ENCODE measurements around the gene SWAP70.

The SWAP70 gene

GRCh38 chr11:9688716-9689511, 25.0 kb downstream of the SWAP70 start:
- Histone ChIP-seq H4K20me1 (ENCODE audit: control insufficient read depth, insufficient read depth, low read depth, low read length) (no peaks in the 10 kb centered on the region), H3K4me3 (ENCODE audit: low read length) (peak overlapping the region; percentile 68), H3K9me3 (ENCODE audit: control insufficient read depth, insufficient read depth, low read length) (no peaks in the 10 kb centered on the region), H3K79me2 (ENCODE audit: control insufficient read depth, low read length) (peaks cover 95% of the 10 kb centered on the region), H3F3A (ENCODE audit: control insufficient read depth, insufficient read depth) (peaks cover 88% of the 10 kb centered on the region), H3K4me2 (ENCODE audit: low read length) (peak overlapping the region; percentile 80), H3K27ac (ENCODE audit: low read depth, low read length) (peak overlapping the region; percentile 97), H3K36me3 (ENCODE audit: control insufficient read depth, low read length) (peaks cover 67% of the 10 kb centered on the region), H3K27me3 (ENCODE audit: control insufficient read depth, low read length) (no peaks in the 10 kb centered on the region), H3K9me2 (replicated peaks; ENCODE audit: control insufficient read depth, low read length) (no peaks in the 10 kb centered on the region), H3K4me1 (ENCODE audit: control insufficient read depth, low read length) (peaks cover 97% of the 10 kb centered on the region)
- no peak for TF ChIP-seq EZH2phosphoT487 (IDR thresholded peaks at IDR 0.05; ENCODE audit: borderline replicate concordance, low read length)
- TF ChIP-seq CTCF (IDR thresholded peaks at IDR 0.05; ENCODE audit: low read depth, low read length, poor library complexity, severe bottlenecking): no peak

GRCh38 chr11:9689721-9690120, 25.8 kb downstream of the SWAP70 start:
- Histone ChIP-seq H3K9me3 (ENCODE audit: control insufficient read depth, insufficient read depth, low read length) (no peaks in the 10 kb centered on the region), H4K20me1 (ENCODE audit: control insufficient read depth, insufficient read depth, low read depth, low read length) (no peaks in the 10 kb centered on the region), H3K79me2 (ENCODE audit: control insufficient read depth, low read length) (peaks cover 95% of the 10 kb centered on the region), H3K4me3 (ENCODE audit: low read length) (peak overlapping the region; percentile 68), H3F3A (ENCODE audit: control insufficient read depth, insufficient read depth) (peaks cover 80% of the 10 kb centered on the region), H3K4me2 (ENCODE audit: low read length) (peak overlapping the region; percentile 80), H3K27me3 (ENCODE audit: control insufficient read depth, low read length) (no peaks in the 10 kb centered on the region), H3K4me1 (ENCODE audit: control insufficient read depth, low read length) (peaks cover 97% of the 10 kb centered on the region), H3K27ac (ENCODE audit: low read depth, low read length) (peak overlapping the region; percentile 97), H3K36me3 (ENCODE audit: control insufficient read depth, low read length) (peaks cover 68% of the 10 kb centered on the region), H3K9me2 (replicated peaks; ENCODE audit: control insufficient read depth, low read length) (no peaks in the 10 kb centered on the region)
- TF ChIP-seq EZH2phosphoT487 (IDR thresholded peaks at IDR 0.05; ENCODE audit: borderline replicate concordance, low read length) (no peak), CTCF (IDR thresholded peaks at IDR 0.05; ENCODE audit: low read depth, low read length, poor library complexity, severe bottlenecking) (no peak)

- Histone ChIP-seq H3K4me2 (ENCODE audit: low read length) (peak overlapping the region; percentile 78), H3K79me2 (ENCODE audit: control insufficient read depth, low read length) (peaks cover 95% of the 10 kb centered on the region), H3K4me3 (ENCODE audit: low read length) (peak overlapping the region; percentile 63), H3K4me1 (ENCODE audit: control insufficient read depth, low read length) (peaks cover 97% of the 10 kb centered on the region), H3K27me3 (ENCODE audit: control insufficient read depth, low read length) (no peaks in the 10 kb centered on the region), H3K9me3 (ENCODE audit: control insufficient read depth, insufficient read depth, low read length) (no peaks in the 10 kb centered on the region), H3K27ac (ENCODE audit: low read depth, low read length) (peak overlapping the region; percentile 97), H3F3A (ENCODE audit: control insufficient read depth, insufficient read depth) (peaks cover 77% of the 10 kb centered on the region), H3K9me2 (replicated peaks; ENCODE audit: control insufficient read depth, low read length) (no peaks in the 10 kb centered on the region), H4K20me1 (ENCODE audit: control insufficient read depth, insufficient read depth, low read depth, low read length) (no peaks in the 10 kb centered on the region), H3K36me3 (ENCODE audit: control insufficient read depth, low read length) (peaks cover 72% of the 10 kb centered on the region)
- TF ChIP-seq EZH2phosphoT487 (IDR thresholded peaks at IDR 0.05; ENCODE audit: borderline replicate concordance, low read length) (no peak), CTCF (IDR thresholded peaks at IDR 0.05; ENCODE audit: low read depth, low read length, poor library complexity, severe bottlenecking) (no peak)
Measured at GRCh38 chr11:9691865-9692264, 28.0 kb downstream of the SWAP70 start.
